Liver (tissue), 9 donors: ENCODE data around the gene LIPG. TPM values are rescaled to one million over a fixed set of nuclear protein-coding genes. Genes with fewer than 3 reads are reported as not detected.

Experiments used
- DNase-seq: peaks from one replicate; pipeline ENCODE4 v3.0.0-alpha.2; 2017; ENCODE audit warnings: low spot score
- H3K27ac ChIP-seq, 2 donors: one replicate each; pipeline ENCODE4 v1.7.0; 2013; ENCODE audit warnings: inconsistent platforms in 2 of 2, low read length in 2 of 2, control low read depth in 1 of 2, low read depth in 1 of 2, mild to moderate bottlenecking in 1 of 2
- H3K27me3 ChIP-seq, 4 donors: one replicate each; pipeline versions ENCODE4 v1.6.1 to v1.7.0; 2013; ENCODE audit warnings: low read length in 3 of 4, inconsistent platforms in 1 of 4, mild to moderate bottlenecking in 1 of 4, moderate library complexity in 1 of 4; ENCODE audit not compliant: control insufficient read depth in 4 of 4, insufficient read depth in 4 of 4
- H3K36me3 ChIP-seq, 4 donors: one replicate each; pipeline versions ENCODE4 v1.6.1 to v1.7.0; 2013; ENCODE audit warnings: low read length in 3 of 4, mild to moderate bottlenecking in 3 of 4, low read depth in 1 of 4, moderate library complexity in 1 of 4; ENCODE audit not compliant: control insufficient read depth in 4 of 4, insufficient read depth in 3 of 4
- H3K4me1 ChIP-seq, 4 donors: one replicate each; pipeline versions ENCODE4 v1.6.1 to v1.7.0; 2013; ENCODE audit warnings: low read length in 3 of 4, mild to moderate bottlenecking in 3 of 4, moderate library complexity in 1 of 4; ENCODE audit not compliant: control insufficient read depth in 4 of 4, insufficient read depth in 4 of 4
- H3K4me3 ChIP-seq, 3 donors: one replicate each; pipeline versions ENCODE4 v1.6.1 to v1.7.0; 2013; ENCODE audit warnings: low read length in 3 of 3, control low read depth in 1 of 3, low read depth in 1 of 3, mild to moderate bottlenecking in 1 of 3
- H3K9ac ChIP-seq, 2 donors: one replicate each; pipeline ENCODE4 v1.7.0; 2013; ENCODE audit warnings: low read length in 2 of 2, mild to moderate bottlenecking in 2 of 2, moderate library complexity in 2 of 2, control low read depth in 1 of 2, low read depth in 1 of 2
- H3K9me3 ChIP-seq, 4 donors: one replicate each; pipeline versions ENCODE4 v1.6.1 to v1.7.0; 2013; ENCODE audit warnings: low read length in 3 of 4; ENCODE audit not compliant: control insufficient read depth in 4 of 4
- EGR1 ChIP-seq, 2 donors: IDR thresholded peaks; 2 replicates each; pipeline ENCODE4 v1.6.1; 2016 to 2018; ENCODE audit warnings: antibody characterized with exemption in 2 of 2, low read depth in 2 of 2
- FOXA2 ChIP-seq: IDR thresholded peaks from 2 replicates; pipeline ENCODE4 v1.6.1; 2016; ENCODE audit warnings: antibody characterized with exemption
- GABPA ChIP-seq, 2 donors: IDR thresholded peaks in 1 of 2; conservative IDR thresholded peaks in 1 of 2; 2 replicates each; pipeline ENCODE4 v1.6.1; 2016; ENCODE audit warnings: antibody characterized with exemption in 2 of 2, mild to moderate bottlenecking in 1 of 2, moderate library complexity in 1 of 2
- HNF4A ChIP-seq, 2 donors: conservative IDR thresholded peaks; 2 replicates each; pipeline ENCODE4 v1.6.1; 2016; ENCODE audit warnings: antibody characterized with exemption in 2 of 2, mild to moderate bottlenecking in 2 of 2
- HNF4G ChIP-seq: IDR thresholded peaks from 2 replicates; pipeline ENCODE4 v1.6.1; 2016; ENCODE audit warnings: antibody characterized with exemption
- JUND ChIP-seq, 2 donors: IDR thresholded peaks; 2 replicates each; pipeline ENCODE4 v1.6.1; 2016; ENCODE audit warnings: antibody characterized with exemption in 2 of 2
- NR2F2 ChIP-seq: IDR thresholded peaks from 2 replicates; pipeline ENCODE4 v1.6.1; 2016; ENCODE audit warnings: antibody characterized with exemption
- RAD21 ChIP-seq, 2 donors: IDR thresholded peaks; 2 replicates each; pipeline ENCODE4 v1.6.1; 2016; ENCODE audit warnings: antibody characterized with exemption in 2 of 2, mild to moderate bottlenecking in 2 of 2
- RXRA ChIP-seq, 2 donors: IDR thresholded peaks; 2 replicates each; pipeline ENCODE4 v1.6.1; 2017 to 2018; ENCODE audit warnings: antibody characterized with exemption in 2 of 2, mild to moderate bottlenecking in 1 of 2
- SP1 ChIP-seq: IDR thresholded peaks from 2 replicates; pipeline ENCODE4 v1.6.1; 2018; ENCODE audit warnings: antibody characterized with exemption, mild to moderate bottlenecking
- TAF1 ChIP-seq: conservative IDR thresholded peaks from 2 replicates; pipeline ENCODE4 v1.6.1; 2016; ENCODE audit warnings: antibody characterized with exemption, mild to moderate bottlenecking
- YY1 ChIP-seq: IDR thresholded peaks from 2 replicates; pipeline ENCODE4 v1.6.1; 2016; ENCODE audit warnings: antibody characterized with exemption, mild to moderate bottlenecking
- WGBS: extraction: QIAGEN DNeasy Blood & Tissue Kit; methylation state at CpG from one replicate; pipeline ENCODE4 v1.1.7; 2013; 5-methylcytosine and 5-hydroxymethylcytosine counted together
- polyA plus RNA-seq, 2 donors: library from polyadenylated mRNA; stranded (reverse) in 1 of 2; unstranded in 1 of 2; fragments of 200-250 nt in 1 of 2; fragments of >200 nt in 1 of 2; fragmentation: Nextera tagmentation in 1 of 2; extraction: Ambion mirVana in 1 of 2; gene quantifications; one replicate each; pipeline versions ENCODE4 v1.2.1 to v1.2.3, GENCODE V29; 2013 to 2015
- total RNA-seq, 2 donors: library from RNA; depleted of rRNA; stranded (reverse); fragments of >200 nt; gene quantifications; one replicate each; pipeline ENCODE4 v1.2.3, GENCODE V29; 2014
- TF ChIP-seq, protein P1 (sequence below): IDR thresholded peaks from 2 replicates; pipeline ENCODE4 v1.6.1; 2016; ENCODE audit warnings: antibody characterized with exemption
- TF ChIP-seq, protein P2 (sequence below): fragments of 150-350 bp; IDR thresholded peaks from 2 replicates; pipeline ENCODE4 v1.5.1; 2017; ENCODE audit warnings: improper control_type of control experiment, low read depth, low read length; ENCODE audit not compliant: missing input control
- TF ChIP-seq, protein P3 (sequence below): IDR thresholded peaks from 2 replicates; pipeline ENCODE4 v1.6.1; 2016; ENCODE audit warnings: antibody characterized with exemption
- TF ChIP-seq, protein P4 (sequence below): IDR thresholded peaks from 2 replicates; pipeline ENCODE4 v1.6.1; 2016; ENCODE audit warnings: antibody characterized with exemption, mild to moderate bottlenecking
- donor health status: healthy.
- donor health status: healthy.
- donor health status: healthy.
- donor health status: healthy.
- donor health status: healthy.

LIPG gene
- total and polyA plus RNA-seq, 4 donors, result 2.8 to 150 (median 39.7) TPM

DNA sequence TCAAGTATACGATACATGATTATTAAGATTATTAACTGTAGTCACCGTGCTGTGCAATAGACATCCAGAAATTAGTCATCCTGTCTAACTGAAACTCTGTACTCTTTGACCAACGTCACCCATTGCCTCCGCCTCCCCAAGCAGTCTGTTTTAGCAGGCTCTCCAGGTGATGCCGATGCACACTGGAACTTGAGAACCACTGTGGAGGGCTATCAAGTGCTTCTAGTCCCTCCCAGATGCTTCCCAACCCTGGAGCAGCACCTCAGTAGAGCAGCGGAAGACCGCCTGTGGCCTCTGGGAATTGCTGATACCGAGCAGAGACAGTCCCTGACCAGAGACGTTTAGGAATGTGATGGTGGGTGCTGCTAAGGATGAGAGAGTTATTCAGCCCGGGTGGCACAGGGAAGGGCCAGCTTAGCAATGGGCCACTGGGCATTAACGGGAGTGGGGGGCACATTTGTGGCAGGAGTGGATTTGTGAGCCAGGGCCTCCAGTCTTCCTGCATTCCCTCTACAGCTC is 50.7 kb downstream of the LIPG start:
- Histone ChIP-seq H3K36me3 (peaks cover 0 to 1% (median 0%) of the 10 kb centered on the region in 4 donors), H3K27ac (no peak overlapping the region), H3K4me3 (no peak overlapping the region), H3K9ac (no peak overlapping the region), H3K9me3 (no peaks in the 10 kb centered on the region), H3K27me3 (no peaks in the 10 kb centered on the region), H3K4me1 (no peaks in the 10 kb centered on the region)
- no peak for DNase-seq
- 85% methylated on average over 11 of the region's 11 CpGs for WGBS
- TF ChIP-seq EGR1 (IDR thresholded peaks at IDR 0.05; ENCODE audit: low read depth in 2 of 2) (no peak), RXRA (IDR thresholded peaks at IDR 0.05) (no peak), FOXA2 (no peak), SP1 (no peak)
- TF ChIP-seq, protein P1, sequence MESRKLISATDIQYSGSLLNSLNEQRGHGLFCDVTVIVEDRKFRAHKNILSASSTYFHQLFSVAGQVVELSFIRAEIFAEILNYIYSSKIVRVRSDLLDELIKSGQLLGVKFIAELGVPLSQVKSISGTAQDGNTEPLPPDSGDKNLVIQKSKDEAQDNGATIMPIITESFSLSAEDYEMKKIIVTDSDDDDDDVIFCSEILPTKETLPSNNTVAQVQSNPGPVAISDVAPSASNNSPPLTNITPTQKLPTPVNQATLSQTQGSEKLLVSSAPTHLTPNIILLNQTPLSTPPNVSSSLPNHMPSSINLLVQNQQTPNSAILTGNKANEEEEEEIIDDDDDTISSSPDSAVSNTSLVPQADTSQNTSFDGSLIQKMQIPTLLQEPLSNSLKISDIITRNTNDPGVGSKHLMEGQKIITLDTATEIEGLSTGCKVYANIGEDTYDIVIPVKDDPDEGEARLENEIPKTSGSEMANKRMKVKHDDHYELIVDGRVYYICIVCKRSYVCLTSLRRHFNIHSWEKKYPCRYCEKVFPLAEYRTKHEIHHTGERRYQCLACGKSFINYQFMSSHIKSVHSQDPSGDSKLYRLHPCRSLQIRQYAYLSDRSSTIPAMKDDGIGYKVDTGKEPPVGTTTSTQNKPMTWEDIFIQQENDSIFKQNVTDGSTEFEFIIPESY, result no peak

DNA sequence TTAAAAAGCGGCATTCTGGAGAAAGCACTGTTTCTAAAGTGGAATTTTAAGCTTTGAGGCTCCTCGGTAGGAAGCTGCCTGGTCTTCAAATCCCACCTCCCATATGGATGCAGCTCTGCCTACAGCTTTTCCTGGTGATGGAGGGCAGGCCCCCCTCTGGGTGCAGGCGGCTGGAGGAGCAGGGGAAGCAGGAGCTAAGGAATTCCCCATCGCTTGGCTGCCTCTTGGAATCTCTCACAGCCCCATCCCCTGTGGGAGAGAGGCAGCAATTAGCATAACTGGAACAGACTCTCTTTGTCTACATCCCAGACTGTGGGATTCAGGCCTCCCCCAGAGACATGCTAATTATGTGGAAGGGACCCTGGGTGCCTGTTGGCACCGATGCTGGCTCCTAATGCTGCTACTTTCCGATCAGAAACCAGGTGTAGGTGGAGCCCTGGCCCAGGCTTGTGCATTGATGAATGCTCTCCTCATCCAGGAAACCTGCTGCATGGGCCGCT is 51.3 kb downstream of the LIPG start:
- Histone ChIP-seq H3K27ac (no peak overlapping the region), H3K4me1 (no peaks in the 10 kb centered on the region), H3K9ac (no peak overlapping the region), H3K27me3 (no peaks in the 10 kb centered on the region), H3K9me3 (no peaks in the 10 kb centered on the region), H3K4me3 (no peak overlapping the region), H3K36me3 (peaks cover 0 to 1% (median 0%) of the 10 kb centered on the region in 4 donors)
- 82% methylated on average over 7 of the region's 7 CpGs for WGBS
- DNase-seq, result no peak
- TF ChIP-seq RAD21 (IDR thresholded peaks at IDR 0.05), result no peak
- no peak for TF ChIP-seq JUND (IDR thresholded peaks at IDR 0.05)
- TF ChIP-seq, protein P2, sequence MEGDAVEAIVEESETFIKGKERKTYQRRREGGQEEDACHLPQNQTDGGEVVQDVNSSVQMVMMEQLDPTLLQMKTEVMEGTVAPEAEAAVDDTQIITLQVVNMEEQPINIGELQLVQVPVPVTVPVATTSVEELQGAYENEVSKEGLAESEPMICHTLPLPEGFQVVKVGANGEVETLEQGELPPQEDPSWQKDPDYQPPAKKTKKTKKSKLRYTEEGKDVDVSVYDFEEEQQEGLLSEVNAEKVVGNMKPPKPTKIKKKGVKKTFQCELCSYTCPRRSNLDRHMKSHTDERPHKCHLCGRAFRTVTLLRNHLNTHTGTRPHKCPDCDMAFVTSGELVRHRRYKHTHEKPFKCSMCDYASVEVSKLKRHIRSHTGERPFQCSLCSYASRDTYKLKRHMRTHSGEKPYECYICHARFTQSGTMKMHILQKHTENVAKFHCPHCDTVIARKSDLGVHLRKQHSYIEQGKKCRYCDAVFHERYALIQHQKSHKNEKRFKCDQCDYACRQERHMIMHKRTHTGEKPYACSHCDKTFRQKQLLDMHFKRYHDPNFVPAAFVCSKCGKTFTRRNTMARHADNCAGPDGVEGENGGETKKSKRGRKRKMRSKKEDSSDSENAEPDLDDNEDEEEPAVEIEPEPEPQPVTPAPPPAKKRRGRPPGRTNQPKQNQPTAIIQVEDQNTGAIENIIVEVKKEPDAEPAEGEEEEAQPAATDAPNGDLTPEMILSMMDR, result no peak
- no peak for TF ChIP-seq GABPA (IDR thresholded peaks at IDR 0.05 in 1 of 2, conservative IDR thresholded peaks at IDR 0.05 in 1 of 2)
- no peak for TF ChIP-seq TAF1
- no peak for TF ChIP-seq NR2F2
- TF ChIP-seq, protein P1, result no peak
- TF ChIP-seq, protein P3, sequence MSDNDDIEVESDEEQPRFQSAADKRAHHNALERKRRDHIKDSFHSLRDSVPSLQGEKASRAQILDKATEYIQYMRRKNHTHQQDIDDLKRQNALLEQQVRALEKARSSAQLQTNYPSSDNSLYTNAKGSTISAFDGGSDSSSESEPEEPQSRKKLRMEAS, result no peak
- TF ChIP-seq RXRA (IDR thresholded peaks at IDR 0.05), result no peak
- no peak for TF ChIP-seq YY1
- TF ChIP-seq, protein P4, sequence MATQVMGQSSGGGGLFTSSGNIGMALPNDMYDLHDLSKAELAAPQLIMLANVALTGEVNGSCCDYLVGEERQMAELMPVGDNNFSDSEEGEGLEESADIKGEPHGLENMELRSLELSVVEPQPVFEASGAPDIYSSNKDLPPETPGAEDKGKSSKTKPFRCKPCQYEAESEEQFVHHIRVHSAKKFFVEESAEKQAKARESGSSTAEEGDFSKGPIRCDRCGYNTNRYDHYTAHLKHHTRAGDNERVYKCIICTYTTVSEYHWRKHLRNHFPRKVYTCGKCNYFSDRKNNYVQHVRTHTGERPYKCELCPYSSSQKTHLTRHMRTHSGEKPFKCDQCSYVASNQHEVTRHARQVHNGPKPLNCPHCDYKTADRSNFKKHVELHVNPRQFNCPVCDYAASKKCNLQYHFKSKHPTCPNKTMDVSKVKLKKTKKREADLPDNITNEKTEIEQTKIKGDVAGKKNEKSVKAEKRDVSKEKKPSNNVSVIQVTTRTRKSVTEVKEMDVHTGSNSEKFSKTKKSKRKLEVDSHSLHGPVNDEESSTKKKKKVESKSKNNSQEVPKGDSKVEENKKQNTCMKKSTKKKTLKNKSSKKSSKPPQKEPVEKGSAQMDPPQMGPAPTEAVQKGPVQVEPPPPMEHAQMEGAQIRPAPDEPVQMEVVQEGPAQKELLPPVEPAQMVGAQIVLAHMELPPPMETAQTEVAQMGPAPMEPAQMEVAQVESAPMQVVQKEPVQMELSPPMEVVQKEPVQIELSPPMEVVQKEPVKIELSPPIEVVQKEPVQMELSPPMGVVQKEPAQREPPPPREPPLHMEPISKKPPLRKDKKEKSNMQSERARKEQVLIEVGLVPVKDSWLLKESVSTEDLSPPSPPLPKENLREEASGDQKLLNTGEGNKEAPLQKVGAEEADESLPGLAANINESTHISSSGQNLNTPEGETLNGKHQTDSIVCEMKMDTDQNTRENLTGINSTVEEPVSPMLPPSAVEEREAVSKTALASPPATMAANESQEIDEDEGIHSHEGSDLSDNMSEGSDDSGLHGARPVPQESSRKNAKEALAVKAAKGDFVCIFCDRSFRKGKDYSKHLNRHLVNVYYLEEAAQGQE, result no peak
- TF ChIP-seq EGR1 (IDR thresholded peaks at IDR 0.05; ENCODE audit: low read depth in 2 of 2), result no peak
- no peak for TF ChIP-seq HNF4A (conservative IDR thresholded peaks at IDR 0.05)
- no peak for TF ChIP-seq HNF4G
